Right ventricle myocardium inferior (tissue), 1 donor: ENCODE data around the gene PIAS4. TPM values are rescaled to one million over a fixed set of nuclear protein-coding genes. Genes with fewer than 3 reads are reported as not detected.
"Not testable (repeated sequence)": the region's sequence is repeated elsewhere in the genome, so short reads cannot be mapped to it uniquely, and the experiment has no call there.

ENCODE experiments used
- ATAC-seq: fragments of 200-7000 bp; cut with Tn5 transposase; one replicate; pipeline ENCODE4 v1.9.1; 2020; ENCODE audit warnings: mild to moderate bottlenecking, moderate library complexity
- DNase-seq: peaks from one replicate; pipeline ENCODE4 v3.0.0; 2021; ENCODE audit errors: missing footprints
- intact Hi-C: fragments of 100-400 bp; cut with DNase I; formaldehyde crosslinking; loops from one replicate; pipeline ENCODE4 v1.11.0; 2022
- total RNA-seq: library from RNA; stranded (reverse); fragmentation: NEBNext Ultra II Directional; extraction: Animal tissue kit (Norgen Biotek cat#: 25700); gene quantifications from one replicate; pipeline ENCODE4 v1.2.1, GENCODE V29; 2021
- donor health status: DM: no; HTN: yes; CAD: no; lungs with severe emphysema.

PIAS4 gene
- total RNA-seq, 1 donor from 2014 or later, result 16.1 TPM

DNA sequence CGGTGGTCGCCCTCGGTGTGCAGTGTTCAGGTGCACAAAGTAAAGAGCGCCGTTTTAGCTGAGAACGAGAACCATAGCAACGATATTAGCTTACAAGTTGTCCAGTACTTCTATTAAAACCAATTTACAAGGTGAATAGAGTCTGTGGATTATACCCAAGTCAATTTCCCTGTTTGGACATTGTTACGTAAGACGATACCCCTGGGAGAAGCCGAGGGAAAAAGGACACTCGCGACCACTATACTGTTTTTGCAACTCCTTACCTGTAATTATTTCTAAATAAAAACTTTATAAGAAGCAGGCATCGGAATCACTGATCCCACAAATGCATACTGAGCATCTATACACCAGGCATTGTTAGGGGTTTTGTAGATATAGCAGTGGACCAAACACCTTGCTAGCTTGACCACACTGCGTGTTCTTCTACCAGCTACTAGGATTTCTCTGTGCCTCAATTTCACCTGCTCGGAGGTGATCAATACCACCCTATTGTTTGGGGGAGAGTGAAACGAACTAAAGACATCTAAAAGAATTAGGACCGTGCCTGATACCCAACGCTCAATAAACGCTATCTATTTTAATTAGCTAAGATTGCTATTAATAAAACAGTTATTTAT, 21.8 kb upstream of the PIAS4 start:
- no peak for DNase-seq
- ATAC-seq, result no peak
- intact Hi-C loops, result loop anchor here (1.0 to 10.0 kb wide), 7 partner anchors 15 to 223 kb away; partner anchors contain the start of genes ANKRD24, APBA3, DAPK3 and MAP2K2

DNA sequence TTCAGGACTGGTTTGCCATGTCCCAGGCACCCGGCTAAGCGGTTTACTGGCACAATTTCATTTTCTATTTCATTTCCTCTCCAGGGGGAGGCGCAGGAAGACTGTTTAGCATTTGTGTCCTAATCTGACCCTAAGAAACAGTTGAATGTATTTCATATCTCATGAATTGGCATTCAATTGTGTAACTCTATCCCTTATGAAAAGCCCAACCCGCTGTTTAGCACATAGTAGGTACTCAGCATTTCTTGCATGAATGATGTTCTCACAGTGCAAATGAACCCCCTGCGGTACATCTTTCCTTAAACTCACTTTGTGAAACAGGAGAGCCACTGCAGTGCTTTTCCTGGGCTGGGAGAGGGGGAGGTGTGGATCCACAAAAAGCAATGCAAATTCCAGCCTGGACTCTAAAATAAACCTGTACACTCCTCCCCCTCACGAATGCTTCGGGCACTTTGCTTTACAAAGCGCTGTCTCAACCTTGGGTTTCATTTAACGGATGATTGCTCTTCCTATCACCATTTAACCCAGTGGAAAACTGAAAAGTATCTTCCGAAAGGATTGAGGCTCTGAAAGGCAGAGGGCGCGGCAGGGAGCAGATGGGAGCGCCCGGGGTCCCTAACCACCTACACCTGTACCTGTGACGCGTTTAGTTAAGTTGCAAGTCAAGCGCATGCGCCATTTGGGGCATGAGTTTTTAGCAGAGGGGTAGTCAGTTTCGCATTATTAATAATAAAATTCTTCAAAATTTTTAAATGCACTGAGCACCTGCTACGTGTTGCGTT, 21.1 kb upstream of the PIAS4 start:
- DNase-seq (peak; percentile 37), ATAC-seq (peak; percentile 67)
- intact Hi-C loops, result loop anchor here (1.0 to 10.0 kb wide), 6 partner anchors 80 to 224 kb away; partner anchors contain the start of genes ANKRD24, APBA3, MAP2K2 and MRPL54

DNA sequence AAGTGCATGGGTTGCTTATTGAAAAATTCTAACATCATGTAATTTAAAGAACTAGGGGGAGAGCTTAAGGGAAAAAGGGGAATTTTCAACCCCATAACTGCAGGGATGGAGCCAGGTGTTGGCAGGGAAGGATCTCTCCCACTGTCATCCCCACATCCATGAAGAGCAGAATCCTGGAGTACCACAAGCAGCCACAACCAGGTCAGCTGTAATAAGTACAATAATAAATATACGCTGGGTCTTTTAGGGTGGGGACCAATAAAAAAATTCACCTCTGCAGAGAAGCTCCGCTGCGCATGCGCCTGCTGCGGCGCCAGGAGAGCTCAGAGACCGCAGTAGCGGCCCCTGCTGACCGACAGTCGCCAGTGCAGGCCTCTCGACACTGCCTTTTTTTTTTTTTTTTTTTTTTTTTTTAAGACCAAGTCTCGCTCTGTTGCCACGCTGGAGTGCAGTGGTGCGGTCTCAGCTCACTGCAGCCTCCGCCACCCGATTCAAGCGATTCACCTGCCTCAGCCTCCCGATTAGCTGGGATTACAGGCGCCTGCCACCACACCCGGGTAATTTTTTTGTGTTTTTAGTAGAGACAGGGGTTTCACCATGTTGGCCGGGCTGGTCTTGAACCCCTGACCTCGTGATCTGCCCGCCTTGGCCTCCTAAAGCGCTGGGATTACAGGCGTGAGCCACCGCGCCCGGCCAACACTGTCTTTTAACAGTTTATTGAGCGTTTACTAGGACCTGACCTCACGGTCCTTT, 19.7 kb upstream of the PIAS4 start:
- DNase-seq (peak; percentile 95), ATAC-seq (peak; percentile 23)
- intact Hi-C loops, result loop anchor here (2.0 to 10.0 kb wide), 5 partner anchors 79 to 225 kb away; partner anchors contain the start of genes ANKRD24, APBA3, MAP2K2 and MRPL54

DNA sequence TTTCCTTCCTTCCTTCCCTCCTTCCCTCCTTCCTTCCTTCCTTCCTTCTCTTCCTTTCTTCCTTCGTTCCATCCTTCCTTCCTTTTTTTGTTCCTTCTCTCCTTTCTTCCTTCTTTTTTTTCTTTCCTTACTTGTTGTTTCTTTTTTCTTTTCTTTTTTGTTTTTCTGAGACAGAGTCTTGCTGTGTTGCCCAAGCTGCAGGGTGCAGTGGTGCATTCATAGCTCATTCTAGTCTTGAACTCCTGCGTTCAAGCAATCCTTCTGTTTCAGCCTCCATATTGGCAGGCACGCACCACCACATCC, 16.8 kb upstream of the PIAS4 start:
- ATAC-seq, result no peak
- intact Hi-C loops, result no loop called here

DNA sequence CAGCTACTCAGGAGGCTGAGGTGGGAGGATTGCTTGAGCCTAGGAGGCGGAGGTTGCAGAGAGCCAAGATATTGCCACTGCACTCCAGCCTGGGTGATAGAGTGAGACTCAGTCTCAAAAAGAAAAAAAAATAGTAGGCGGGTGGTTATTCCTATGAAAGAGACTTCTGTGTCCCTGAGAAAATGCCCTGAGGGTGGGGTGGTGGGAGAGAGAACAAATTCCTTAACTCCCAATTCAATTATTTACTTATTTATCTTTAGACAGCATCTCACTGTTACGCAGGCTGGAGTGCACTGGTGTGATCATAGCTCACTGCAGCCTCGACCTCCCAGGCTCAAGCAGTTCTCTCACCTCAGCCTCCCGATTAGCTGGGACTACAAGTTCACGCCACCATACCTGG, 11.9 kb upstream of the PIAS4 start:
- intact Hi-C loops, result no loop called here
- ATAC-seq (no peak), DNase-seq (no peak)

More for the DNA sequence above, 16.8 kb upstream of the PIAS4 start:
- no peak for DNase-seq

DNA sequence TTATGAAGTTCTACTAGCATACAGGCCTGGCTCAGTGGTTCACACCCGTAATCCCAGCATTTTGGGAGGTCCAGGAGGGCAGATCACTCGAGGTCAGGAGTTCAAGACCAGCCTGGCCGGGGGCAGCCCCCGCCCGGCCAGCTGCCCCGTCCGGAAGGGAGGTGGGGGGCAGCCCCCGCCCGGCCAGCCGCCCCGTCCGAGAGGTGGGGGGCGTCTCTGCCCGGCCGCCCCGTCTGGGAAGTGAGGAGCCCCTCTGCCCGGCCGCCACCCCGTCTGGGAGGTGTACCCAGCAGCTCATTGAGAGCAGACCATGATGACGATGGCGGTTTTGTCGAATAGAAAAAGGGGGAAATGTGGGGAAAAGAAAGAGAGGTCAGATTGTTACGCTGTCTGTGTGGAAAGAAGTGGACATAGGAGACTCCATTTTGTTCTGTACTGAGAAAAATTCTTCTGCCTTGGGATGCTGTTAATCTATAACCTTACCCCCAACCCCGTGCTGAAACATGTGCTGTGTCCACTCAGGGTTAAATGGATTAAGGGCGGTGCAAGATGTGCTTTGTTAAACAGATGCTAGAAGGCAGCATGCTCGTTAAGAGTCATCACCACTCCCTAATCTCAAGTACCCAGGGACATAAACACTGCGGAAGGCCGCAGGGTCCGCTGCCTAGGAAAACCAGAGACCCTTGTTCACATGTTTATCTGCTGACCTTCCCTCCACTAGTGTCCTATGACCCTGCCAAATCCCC, 8.7 kb upstream of the PIAS4 start:
- DNase-seq, result peak; percentile 11
- intact Hi-C loops, ATAC-seq: not testable (repeated sequence)

DNA sequence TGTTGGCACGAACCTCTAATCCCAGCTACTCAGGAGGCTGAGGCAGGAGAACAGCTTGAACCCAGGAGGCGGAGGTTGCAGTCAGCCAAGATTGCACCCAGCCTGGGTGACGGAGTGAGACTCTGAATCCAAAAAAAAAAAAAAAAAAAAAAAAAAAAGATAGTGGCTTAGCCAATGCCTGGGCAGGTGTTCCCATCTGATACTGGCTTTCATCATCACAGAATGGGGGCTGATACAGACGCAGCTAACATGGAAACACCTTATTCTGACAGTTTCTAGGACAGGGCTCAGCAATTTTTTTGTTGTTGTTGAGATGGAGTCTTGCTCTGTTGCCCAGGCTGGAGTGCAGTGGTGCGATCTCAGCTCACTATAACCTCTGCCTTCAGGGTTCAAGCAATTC, 6.7 kb upstream of the PIAS4 start:
- DNase-seq, ATAC-seq, intact Hi-C loops: not testable (repeated sequence)

DNA sequence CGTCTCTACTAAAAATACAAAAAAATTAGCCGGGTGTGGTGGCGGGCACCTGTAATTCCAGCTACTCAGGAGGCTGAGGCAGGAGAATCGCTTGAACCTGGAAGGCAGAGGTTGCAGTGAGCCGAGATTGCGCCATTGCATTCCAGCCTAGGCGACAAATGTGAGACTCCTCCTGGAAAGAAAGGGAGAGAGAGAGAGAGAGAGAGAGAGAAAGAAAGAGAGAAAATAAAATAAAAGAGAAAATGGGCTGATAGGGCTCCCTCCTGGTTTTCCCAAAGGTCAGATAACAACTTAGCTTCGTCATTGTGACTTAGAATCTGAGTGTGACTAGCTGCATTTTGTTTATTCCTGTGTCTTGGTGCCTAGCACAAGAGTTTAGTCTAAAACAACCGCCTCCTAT, 2.1 kb upstream of the PIAS4 start:
- ATAC-seq, intact Hi-C loops, DNase-seq: not testable (repeated sequence)

DNA sequence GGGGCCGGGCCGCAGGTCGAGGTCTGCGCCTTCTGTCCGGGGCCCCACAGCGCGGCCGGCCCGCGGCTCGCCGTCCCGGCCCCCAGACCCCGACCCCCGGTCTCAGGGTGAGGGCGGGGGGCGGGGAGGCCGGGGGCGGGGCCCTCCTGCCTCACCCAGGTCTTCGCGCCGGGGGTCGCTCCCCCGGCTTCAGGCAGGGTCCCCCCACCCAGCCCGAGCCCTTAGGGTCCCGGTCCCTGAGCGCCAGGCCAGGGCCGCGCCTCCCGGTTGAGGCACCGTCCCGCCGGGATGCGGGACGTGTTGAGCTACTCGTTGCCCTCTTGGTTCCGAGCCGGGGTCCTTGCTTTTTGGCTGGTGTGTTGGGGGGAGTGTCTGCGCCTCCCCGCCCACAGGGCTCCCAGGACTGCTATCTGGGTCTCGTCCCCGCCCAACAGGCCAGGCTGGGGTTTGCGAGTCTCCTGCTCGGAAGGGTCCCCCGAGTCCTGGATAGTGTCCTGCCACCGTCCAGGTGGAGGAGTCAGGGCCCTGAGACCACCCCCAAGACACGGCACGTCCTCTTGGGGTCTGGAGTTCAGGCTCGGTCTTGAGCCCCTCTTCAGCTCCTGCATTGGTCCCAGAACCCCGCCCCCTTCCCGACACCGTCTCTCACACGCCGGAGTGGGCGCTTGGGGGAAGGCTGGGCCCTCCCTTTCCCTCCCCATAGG, 452 bp downstream of the PIAS4 start:
- intact Hi-C loops, result no loop called here
- peak; percentile 66 for DNase-seq
- ATAC-seq, result no peak

DNA sequence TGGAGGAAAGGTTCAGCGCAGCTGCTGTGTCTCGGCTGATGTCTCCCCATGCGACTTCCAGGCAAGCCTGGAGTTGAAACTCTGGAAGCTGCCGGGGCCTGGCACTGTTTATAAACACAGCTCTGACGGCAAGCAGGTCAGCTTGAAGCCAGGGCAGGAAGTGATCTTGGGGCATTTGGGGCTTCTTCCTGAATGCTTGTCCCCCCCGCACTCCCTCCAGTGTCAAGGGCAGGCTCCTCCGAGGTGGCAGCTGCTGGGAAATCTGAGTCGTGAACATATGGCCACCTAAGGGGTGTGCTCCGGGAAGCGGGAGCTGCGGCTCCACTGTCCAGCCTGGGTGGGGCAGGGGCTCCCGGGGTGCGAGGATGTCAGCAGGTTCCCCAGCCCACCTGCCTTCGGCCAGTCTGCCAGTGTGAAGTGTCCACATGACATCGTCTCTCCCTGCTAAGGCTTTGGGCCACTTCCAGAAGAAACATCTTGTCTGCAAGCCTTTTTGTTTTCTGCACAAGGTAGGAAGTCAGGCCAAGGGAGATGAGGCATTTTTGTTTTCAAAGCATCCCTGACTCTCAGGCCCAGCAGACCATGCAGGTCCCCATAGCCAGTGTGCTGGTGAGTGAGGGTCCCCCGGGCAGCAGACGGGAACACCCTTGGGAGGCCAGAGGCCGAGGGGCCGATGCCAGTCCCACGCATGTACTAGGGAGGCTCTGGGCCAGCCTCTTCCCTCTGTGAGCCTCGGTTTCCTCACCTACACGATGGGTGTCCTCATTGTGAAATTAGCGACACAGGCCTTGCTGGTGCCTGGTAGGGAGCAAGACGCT, 2.7 kb downstream of the PIAS4 start:
- no peak for ATAC-seq
- intact Hi-C loops, result loop anchor here (5.0 kb wide), 1 partner anchor 52 kb away; no protein-coding TSS in a partner anchor
- DNase-seq, result peak; percentile 41

DNA sequence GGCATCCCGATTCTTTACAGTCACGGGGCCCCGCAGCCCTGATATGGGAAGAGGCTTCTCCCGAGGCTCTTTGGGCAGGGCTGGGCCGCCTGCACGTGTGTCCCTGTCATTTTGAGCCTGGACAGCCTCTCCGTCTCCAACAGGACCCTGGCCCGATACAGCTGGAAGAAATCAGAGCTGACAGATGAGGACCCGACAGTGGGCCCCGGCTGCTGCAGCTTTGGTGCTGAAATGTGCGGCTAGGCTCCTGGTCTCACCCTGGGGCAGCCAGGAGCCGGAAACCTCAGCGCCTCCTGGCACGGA, 3.2 kb downstream of the PIAS4 start:
- no peak for ATAC-seq
- DNase-seq, result peak; percentile 55
- intact Hi-C loops, result loop anchor here (5.0 kb wide), 1 partner anchor 52 kb away; no protein-coding TSS in a partner anchor

DNA sequence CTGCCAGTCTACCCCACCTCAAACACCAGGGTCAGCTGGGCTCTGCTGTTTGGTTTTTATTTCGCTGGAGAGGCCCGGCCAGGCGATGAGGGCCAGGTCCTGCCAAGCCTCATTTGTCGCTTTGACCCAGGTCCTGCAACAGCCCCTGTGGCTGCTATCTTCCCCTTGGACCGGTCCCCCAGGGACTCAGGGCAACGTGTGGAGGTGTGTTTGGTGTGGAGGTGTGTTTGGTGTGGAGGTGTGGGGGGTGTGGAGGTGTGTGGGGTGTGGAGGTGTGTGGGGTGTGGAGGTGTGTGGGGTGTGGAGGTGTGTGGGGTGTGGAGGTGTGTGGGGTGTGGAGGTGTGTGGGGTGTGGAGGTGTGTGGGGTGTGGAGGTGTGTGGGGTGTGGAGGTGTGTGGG, 3.9 kb downstream of the PIAS4 start:
- intact Hi-C loops, result loop anchor here (5.0 kb wide), 1 partner anchor 51 kb away; no protein-coding TSS in a partner anchor
- DNase-seq, ATAC-seq: not testable (repeated sequence)

DNA sequence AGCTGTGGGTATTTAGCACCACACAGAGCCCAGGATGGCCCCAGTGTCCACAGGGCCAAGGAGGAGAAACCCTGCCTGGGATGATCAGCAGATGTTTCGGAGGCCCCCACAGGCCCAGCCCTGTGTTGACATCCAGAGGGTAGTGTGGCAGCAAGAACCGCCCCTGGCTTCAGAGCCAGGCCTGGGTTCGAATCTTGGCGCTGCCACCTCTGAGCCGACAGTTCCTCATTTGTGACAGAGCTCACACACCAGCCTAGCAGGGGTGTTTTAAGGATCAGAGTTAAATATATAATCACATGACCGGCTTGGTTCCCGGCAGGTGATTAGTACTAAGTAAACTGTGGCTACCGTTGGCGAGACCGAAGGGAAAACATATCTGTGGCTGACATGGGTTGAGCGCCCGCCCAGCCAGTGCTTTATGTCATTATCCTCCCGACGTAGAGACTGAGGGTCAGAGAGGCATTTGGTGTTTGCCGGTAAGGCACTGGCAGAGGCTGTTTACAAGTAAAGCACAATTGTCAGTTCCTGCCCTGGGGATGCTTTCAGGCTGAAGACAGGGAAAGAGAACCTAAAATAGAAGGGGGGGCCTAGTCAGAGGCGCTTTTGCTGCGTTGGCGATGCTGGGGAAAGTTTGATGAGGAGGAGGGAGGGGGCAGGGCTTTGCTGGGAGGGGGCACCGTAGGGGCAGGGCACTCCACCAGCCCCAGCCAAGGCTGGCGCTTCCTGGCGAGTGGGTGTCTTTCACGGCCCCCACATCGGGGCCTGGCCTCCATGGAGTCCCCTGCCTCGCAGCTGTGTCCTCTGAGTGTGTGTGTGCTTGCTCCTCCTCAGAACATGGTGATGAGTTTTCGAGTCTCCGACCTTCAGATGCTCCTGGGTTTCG, 4.8 kb downstream of the PIAS4 start:
- ATAC-seq, result no peak
- intact Hi-C loops, result loop anchor here (5.0 kb wide), 1 partner anchor 50 kb away; no protein-coding TSS in a partner anchor
- DNase-seq, result no peak

DNA sequence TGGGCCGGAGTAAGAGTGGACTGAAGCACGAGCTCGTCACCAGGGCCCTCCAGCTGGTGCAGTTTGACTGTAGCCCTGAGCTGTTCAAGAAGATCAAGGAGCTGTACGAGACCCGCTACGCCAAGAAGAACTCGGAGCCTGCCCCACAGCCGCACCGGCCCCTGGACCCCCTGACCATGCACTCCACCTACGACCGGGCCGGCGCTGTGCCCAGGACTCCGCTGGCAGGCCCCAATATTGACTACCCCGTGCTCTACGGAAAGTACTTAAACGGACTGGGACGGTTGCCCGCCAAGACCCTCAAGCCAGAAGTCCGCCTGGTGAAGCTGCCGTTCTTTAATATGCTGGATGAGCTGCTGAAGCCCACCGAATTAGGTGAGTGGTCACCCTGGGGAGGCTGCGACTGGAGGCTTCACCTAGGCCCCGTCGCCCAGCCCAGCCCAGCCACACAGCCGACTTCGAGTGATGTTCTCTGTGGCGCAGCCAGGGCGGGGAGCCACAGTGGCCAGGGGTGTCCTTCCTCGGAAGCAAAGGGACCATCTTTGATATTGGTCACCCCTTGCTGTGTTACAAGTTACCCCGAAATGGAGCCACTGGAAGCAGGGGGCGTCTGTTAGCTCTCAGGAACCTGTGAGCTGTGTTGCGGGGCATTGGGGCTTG, 5.6 kb downstream of the PIAS4 start:
- DNase-seq (no peak), ATAC-seq (no peak)
- intact Hi-C loops, result loop anchor here (5.0 kb wide), 1 partner anchor 49 kb away; no protein-coding TSS in a partner anchor

DNA sequence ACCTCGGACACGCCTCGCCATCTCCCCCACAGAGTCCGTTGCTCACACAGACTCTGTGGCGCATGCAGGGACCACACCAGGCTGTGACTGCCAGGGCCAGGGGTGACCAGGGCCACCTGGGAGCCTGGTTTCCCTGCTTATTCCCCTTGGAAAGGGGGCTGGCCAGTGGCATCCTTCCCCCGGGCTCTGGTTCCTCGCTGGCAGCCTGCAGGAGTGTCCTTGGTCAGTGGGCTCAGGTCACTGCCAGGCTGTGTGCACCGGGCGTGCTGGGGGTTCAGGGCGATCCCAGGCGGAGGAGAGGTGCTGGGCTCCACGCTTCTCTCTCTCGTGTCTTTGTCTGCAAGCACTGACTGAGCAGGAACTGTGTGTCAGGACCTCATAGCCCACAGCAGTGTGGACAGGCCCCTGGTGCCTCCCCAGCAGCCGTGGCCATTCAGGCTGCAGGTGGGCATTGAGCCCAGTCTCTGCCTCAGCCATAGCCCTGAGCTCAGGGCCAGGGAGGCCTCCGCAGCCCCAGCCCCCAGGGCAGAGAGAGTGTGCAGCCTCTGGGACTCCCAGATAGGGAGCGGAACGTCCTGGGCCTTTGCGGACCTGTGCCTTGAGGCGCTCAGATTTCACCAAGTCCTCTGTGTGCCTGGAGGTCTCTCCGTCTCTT, 6.5 kb downstream of the PIAS4 start:
- peak; percentile 29 for ATAC-seq
- DNase-seq, result no peak
- intact Hi-C loops, result loop anchor here (5.0 kb wide), 1 partner anchor 48 kb away; no protein-coding TSS in a partner anchor
